Stomach smooth muscle (tissue), 2 donors: ENCODE data around the gene G6PC1.
"Not testable (repeated sequence)": the region's sequence is repeated elsewhere in the genome, so short reads cannot be mapped to it uniquely, and the experiment has no call there.

Experiments
- H3K27ac ChIP-seq: one replicate; pipeline ENCODE4 v1.7.0; 2013; ENCODE audit warnings: mild to moderate bottlenecking, low read length, inconsistent platforms
- H3K27me3 ChIP-seq, 2 donors: one replicate each; pipeline ENCODE4 v1.7.0; 2013; ENCODE audit warnings: low read length in 2 of 2; ENCODE audit not compliant: insufficient read depth in 2 of 2, control insufficient read depth in 1 of 2
- H3K36me3 ChIP-seq, 2 donors: one replicate each; pipeline ENCODE4 v1.7.0; 2013; ENCODE audit warnings: low read length in 2 of 2; ENCODE audit not compliant: control insufficient read depth in 2 of 2, insufficient read depth in 2 of 2
- H3K4me1 ChIP-seq: one replicate; pipeline ENCODE4 v1.7.0; 2013; ENCODE audit warnings: low read length; ENCODE audit not compliant: control insufficient read depth, insufficient read depth
- H3K4me3 ChIP-seq, 2 donors: one replicate each; pipeline ENCODE4 v1.7.0; 2013; ENCODE audit warnings: low read length in 2 of 2
- H3K9ac ChIP-seq, 2 donors: one replicate each; pipeline ENCODE4 v1.7.0; 2013; ENCODE audit warnings: low read length in 2 of 2, mild to moderate bottlenecking in 1 of 2
- H3K9me3 ChIP-seq, 2 donors: one replicate each; pipeline ENCODE4 v1.7.0; 2013; ENCODE audit warnings: low read length in 2 of 2; ENCODE audit not compliant: control insufficient read depth in 2 of 2
- donor health status: healthy.
- donor health status: Pancreatic carcinoma.

The G6PC1 gene

DNA sequence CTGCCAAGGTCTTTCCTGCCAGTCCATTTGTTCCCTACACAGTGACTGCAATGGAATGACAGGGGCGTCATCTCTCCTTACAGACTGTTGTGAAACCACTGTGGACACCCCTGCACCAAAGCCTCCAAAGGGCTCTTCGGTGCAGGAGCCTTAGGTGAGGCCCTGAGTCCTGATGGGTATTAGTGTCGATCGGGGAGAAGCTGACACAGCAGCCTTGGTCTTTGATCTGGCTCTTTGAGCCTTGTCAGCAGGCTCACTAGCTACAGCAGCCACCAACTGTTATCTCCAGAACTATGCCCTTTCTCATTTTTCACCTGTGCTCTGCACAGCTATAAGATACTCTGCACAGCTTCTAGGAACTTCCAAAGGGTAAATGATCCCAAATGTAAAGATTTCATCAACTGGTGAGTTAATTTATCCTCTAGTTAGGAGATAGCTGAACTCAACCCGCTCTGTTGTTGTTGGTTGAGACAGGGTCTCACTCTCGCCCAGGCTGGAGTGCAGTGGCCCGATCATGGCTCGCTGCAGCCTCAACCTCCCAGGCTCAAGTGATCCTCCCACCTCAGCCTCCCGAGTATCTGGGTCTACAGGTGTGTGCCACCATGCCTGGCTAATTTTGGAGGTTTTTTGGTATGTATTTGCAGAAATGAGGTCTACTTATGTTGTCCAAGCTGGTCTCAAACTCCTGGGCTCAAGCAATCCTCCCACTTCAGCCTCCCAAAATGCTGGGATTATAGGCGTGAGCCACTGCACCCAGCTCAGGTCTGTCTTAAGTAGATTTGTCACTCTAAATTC lies 19.7 kb downstream of the G6PC1 start:
- Histone ChIP-seq H3K4me1 (peaks cover 9% of the 10 kb centered on the region), H3K9ac (no peak overlapping the region), H3K9me3 (no peaks in the 10 kb centered on the region), H3K27me3 (no peaks in the 10 kb centered on the region), H3K4me3 (no peak overlapping the region), H3K27ac (no peak overlapping the region), H3K36me3 (no peaks in the 10 kb centered on the region)

DNA sequence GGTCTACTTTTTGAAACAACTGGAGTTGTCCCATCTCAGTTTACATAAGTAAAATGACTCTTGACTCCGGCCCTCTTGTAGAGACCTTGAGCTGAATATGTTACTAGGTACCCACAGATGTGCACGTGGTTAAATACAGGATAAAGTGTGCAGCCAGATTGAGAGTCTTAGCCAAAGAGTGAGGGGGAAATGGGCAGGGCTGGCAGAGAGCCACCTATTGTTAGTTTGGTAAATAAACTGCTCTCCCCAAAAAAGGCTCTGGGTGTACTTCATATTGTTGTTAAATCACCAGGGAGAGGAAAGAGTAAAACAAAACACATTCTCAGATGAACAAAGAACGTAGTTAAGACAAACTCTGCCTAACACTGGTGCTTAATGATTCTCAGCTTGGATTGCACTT lies 20.3 kb downstream of the G6PC1 start:
- Histone ChIP-seq H3K9me3 (no peaks in the 10 kb centered on the region), H3K4me1 (peaks cover 9% of the 10 kb centered on the region), H3K9ac (no peak overlapping the region), H3K4me3 (no peak overlapping the region), H3K27ac (no peak overlapping the region), H3K27me3 (no peaks in the 10 kb centered on the region), H3K36me3 (no peaks in the 10 kb centered on the region)

DNA sequence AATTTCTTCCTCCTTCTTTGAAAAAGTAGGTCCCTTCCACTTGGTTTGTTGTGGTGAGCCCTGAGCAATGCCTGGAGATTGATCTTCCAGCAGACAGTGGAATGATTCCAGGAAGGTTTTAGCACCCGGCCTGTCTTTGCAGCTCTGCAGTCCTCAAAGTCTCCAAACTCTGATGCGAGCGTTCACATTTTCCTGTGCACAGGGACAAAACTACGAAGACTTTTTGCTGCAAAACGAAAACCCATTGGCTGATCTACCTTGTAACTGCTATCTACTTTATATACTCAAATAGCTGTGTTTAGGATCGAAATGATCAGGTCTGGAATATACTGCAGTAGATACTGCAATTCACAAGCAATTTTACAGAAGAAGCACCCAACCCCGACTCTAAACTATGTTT lies 21.7 kb downstream of the G6PC1 start:
- H3K9ac ChIP-seq: no peak overlapping the region
- H3K27me3 ChIP-seq: no peaks in the 10 kb centered on the region
- no peak overlapping the region for H3K4me3 ChIP-seq
- H3K36me3 ChIP-seq: no peaks in the 10 kb centered on the region
- peaks cover 9% of the 10 kb centered on the region for H3K4me1 ChIP-seq
- no peaks in the 10 kb centered on the region for H3K9me3 ChIP-seq
- H3K27ac ChIP-seq: no peak overlapping the region

DNA sequence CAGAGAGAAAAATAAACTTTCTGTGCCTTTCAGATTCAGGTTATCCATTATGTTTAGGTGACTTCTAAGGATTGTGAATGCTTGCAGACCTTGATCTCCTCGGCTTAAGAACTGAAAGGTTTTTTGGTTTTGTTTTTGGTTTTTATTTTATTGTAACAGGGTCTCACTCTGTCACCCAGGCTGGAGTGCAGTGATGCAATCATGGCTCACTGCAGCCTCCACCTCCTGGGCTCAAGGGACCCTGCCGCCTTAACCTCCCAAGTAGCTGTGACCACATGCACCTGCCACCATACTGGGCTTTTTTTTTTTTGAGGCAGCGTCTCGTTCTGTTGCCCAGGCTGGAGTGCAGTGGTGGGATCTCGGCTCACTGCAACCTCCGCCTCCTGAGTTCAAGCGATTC lies 22.9 kb downstream of the G6PC1 start:
- H3K9me3 ChIP-seq, H3K4me3 ChIP-seq, H3K27ac ChIP-seq, H3K9ac ChIP-seq, H3K27me3 ChIP-seq, H3K36me3 ChIP-seq: not testable (repeated sequence)
- peaks cover 12% of the 10 kb centered on the region for H3K4me1 ChIP-seq

DNA sequence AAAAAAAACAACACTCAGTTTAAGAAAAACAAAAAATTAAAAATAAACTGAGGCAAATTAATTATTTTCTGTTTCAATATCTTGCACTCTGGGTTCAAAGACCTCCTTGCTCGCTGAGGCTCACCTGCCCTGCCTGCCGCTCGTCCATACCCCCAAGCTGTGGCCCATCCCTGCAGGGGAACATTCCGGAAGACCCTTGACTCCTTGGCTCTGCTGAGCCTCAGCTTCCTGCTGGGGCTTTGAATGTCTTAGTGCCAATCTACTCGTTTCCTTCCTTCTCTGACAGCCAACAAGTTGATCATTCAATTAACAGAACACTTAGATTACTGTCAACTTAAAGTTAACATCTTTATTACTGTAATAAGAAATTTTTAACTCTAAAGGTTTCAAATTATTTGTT lies 24.3 kb downstream of the G6PC1 start:
- Histone ChIP-seq H3K27ac (no peak overlapping the region), H3K36me3 (no peaks in the 10 kb centered on the region)

DNA sequence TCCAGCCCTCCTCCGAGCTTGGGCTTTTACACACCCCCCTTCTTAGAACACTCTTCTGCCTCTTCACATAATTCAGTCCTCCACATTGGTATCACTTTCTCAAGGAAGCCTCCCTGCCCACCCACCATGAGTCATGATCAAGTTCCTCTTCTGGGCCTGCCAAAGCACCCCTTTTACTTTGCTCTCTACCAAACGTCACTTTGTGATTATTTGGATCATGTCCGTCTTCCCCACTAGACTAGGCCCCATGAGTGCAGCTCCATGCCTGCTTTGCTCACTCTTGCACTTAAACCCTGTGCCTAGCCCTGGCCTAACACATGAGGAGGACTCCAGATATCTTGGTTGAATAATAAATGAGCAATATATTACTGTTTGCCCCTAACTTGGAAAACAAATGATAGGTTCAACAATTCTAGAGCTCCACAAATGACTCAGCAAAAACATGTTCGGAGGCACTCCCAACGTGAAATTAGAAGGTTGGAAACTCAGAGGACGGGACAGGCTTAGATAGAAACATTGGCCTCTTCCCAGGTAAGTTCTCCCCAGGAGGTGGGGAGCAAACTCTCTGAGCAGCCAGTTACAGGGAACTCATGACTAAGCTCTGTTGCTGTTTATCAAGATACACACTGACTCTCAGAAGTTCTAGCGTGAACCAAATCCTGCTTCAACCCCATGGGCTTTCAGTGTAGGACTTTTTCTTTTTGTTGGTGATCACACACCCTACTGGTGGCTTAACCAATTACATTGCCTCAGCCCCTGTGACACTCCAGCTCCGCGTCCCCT lies 28.3 kb downstream of the G6PC1 start:
- Histone ChIP-seq H3K4me1 (peaks cover 9% of the 10 kb centered on the region), H3K9me3 (no peaks in the 10 kb centered on the region), H3K36me3 (no peaks in the 10 kb centered on the region), H3K4me3 (peak overlapping the region; percentile 17 to 47), H3K27ac (peak overlapping the region; percentile 76), H3K27me3 (no peaks in the 10 kb centered on the region), H3K9ac (peak overlapping the region; percentile 13 to 30)

More for the DNA sequence above, 24.3 kb downstream of the G6PC1 start:
- Histone ChIP-seq H3K9ac (no peak overlapping the region), H3K4me1 (peaks cover 19% of the 10 kb centered on the region), H3K4me3 (no peak overlapping the region), H3K27me3 (no peaks in the 10 kb centered on the region), H3K9me3 (no peaks in the 10 kb centered on the region)

DNA sequence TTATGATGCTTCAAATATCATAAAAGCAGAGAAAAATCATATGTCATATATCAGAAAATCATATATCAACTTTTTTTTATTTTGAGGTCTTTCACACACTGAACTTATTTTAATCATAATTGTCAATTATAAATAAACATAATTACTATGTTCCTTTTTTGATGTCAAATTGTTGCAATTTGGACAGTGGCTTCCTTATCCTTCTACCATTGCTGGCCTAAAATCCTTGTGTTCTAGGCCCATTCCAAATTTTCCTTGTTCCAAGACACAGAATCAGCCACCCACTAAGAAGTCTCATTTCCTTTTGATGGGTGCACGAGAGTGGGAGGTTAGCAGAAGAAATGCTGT lies 28.9 kb downstream of the G6PC1 start:
- H3K9me3 ChIP-seq: no peaks in the 10 kb centered on the region
- no peak overlapping the region for H3K4me3 ChIP-seq
- H3K4me1 ChIP-seq: peaks cover 9% of the 10 kb centered on the region
- H3K9ac ChIP-seq: no peak overlapping the region
- peak overlapping the region; percentile 76 for H3K27ac ChIP-seq
- H3K27me3 ChIP-seq: no peaks in the 10 kb centered on the region
- no peaks in the 10 kb centered on the region for H3K36me3 ChIP-seq

DNA sequence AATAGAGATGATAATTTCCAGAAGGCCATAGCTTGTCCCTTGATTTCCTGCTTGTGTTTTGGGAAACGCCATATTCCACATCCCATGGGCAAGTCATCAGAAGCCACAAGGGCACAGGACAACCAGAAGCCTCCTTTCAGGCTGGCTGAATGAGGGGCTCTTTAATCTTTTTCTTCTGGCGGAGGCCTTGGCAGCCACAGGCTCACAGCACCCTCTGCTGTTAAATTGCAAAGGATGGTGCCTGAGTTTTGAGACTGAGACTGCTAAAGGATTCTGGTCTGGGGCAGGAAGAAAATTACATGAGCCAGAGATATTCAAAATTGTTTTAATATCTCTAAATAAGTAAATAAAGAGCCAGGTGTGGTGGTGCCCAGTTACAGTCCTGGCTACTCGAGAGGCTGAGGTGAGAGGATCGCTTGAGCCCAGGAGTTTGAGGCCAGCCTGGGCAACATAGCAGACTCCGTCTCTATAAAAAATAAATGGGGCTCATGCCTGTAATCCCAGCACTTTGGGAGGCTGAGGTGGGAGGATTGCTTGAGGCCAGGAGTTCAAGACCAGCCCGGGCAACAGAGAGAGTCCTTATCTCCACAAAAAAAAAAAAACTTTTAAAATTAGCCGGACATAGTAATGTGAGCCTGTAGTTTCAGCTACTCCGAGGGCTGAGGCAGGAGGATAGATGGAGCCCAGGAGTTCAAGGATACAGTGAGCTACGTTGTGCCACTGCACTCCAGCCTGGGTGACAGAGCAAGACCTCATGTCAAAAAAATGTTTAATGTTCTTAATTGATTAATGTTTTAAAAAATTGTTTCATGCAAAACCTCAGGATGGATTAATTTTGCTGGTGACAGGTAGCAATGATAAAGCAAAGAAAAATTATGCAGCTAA lies 37.4 kb downstream of the G6PC1 start:
- H3K9ac ChIP-seq: no peak overlapping the region
- no peaks in the 10 kb centered on the region for H3K27me3 ChIP-seq
- H3K4me1 ChIP-seq: peaks cover 4% of the 10 kb centered on the region
- no peak overlapping the region for H3K4me3 ChIP-seq
- no peak overlapping the region for H3K27ac ChIP-seq
- H3K36me3 ChIP-seq: no peaks in the 10 kb centered on the region
- no peaks in the 10 kb centered on the region for H3K9me3 ChIP-seq

DNA sequence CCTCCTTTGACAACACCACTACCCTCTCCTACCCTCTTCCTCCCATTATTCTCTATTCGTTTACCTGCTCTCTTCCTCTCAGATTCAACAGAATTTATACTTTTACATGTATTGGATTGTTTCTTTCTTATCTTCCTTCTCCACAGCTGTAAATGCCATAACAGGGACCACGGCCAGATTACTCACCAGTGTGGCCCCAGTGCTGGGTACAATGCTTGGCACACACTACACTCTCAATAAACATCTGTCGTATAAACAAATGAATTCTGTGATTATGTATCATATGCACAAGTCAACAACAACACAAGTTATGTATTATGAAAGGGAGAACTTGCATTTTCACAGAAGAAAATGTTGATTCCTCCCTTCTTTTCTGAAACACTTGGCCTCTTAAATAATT lies 43.6 kb downstream of the G6PC1 start:
- Histone ChIP-seq H3K36me3 (peaks cover 0 to 3% of the 10 kb centered on the region in 2 donors), H3K9ac (no peak overlapping the region), H3K27me3 (no peaks in the 10 kb centered on the region), H3K4me1 (peaks cover 14% of the 10 kb centered on the region), H3K4me3 (no peak overlapping the region), H3K27ac (no peak overlapping the region), H3K9me3 (no peaks in the 10 kb centered on the region)

DNA sequence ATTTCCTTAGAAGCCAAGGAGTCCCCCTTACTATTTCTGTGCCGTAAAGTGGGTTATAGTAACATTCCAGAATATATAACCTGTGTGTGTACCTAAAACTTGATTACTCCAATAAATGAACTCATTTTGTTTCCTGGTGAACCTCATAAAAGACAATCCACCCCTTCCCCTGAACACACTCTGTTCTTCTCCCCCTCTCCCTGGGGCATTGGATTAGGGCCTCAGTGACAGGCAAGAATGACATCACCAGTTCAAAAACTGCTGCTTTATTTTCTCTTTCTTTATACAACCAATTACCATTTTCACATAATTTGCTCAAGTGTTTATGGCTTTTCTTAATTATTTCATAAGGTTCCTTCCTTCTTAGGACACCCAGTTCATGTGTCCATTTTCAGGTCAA lies 46.2 kb downstream of the G6PC1 start:
- no peak overlapping the region for H3K27ac ChIP-seq
- H3K36me3 ChIP-seq: peaks cover 10 to 20% of the 10 kb centered on the region in 2 donors

More for the DNA sequence above, 46.2 kb downstream of the G6PC1 start:
- H3K9ac ChIP-seq: no peak overlapping the region
- no peaks in the 10 kb centered on the region for H3K27me3 ChIP-seq
- no peak overlapping the region for H3K4me3 ChIP-seq
- no peaks in the 10 kb centered on the region for H3K9me3 ChIP-seq
- peaks cover 14% of the 10 kb centered on the region for H3K4me1 ChIP-seq
